Fibroblast of skin of abdomen (primary cell): ENCODE data around the gene SMURF1.

Source experiments
- DNase-seq: peaks from one replicate; pipeline ENCODE4 v3.0.0-alpha.2; 2013

SMURF1 gene

DNA sequence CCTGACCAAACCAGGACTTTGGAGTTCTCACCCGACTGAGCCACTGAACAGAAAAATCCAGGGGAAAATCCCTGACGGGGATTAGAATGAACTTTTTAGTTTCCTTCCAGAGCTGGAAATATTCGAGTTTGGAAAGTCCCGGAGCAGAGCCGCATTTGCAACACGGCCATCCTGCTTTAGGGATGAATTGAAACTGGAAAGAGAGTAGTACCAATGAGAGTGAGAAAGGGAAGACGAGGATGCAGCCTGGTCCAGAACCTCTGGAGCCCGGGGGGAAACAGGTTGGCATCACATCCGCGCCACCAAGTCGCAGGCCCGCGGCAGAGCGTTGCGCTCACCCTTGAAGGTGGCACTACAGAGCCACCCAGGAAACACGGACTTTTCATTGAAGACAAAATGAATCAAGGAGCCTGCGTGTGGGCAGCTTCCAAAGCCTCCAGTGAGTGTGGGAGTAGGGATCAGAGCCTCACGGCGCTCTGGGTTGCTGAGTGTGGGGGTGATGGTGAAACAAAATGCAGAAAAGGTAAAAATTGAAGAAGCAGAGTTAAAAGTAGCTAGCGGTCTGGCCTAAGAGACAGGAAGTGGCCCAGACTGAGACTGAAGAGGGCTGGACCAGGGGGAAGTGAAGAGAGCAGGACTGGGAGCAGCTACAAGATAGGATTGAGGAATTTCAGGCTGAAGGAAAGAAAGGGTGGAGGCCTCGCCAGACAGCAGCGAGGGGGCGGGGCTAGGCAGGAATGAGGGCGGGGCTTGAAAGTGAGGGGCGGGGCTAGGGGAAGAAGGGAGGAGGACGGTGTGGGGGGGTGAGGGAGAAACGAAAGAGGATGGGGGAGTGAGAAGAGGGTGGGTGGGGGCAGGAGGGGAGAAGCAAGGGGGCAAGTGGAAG lies 1.8 kb downstream of the SMURF1 start:
- peak; percentile 92 for DNase-seq

DNA sequence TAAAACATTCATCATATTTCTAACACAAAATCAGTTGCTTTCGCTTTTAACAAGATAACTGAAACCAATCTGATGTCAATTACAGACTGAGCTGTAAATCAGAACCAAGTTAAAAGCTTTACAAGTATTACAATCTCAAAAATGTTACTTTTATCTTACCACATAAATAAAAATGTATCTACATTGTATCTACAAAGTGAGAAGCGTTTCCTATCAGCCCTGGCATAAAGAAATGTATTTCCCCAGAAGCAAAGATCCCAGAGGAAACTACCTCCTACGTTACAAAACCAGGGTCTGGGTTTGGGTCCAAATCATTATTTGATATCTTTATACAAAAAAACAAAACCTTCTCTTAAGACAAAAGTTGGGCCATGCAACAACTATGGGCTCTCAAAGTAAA lies 2.6 kb downstream of the SMURF1 start:
- no peak for DNase-seq

DNA sequence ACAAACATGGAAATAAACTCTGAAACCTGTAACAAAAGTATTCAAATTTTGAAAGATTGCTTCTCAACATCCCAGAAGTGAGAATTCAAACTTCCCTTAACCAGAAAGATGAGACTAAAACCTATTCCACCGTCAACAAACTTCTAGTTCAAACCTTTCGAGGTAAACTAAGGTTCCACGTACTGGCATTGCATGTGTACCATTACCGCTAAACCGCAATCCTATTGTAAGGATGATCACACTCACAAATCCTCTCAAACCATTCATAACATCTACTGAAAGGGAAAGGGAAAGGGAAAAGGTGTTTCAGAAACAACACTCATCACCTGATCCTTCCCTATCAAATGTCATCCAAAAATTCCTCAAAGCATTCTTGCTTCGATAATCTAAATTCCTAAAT lies 3.1 kb downstream of the SMURF1 start:
- no peak for DNase-seq

DNA sequence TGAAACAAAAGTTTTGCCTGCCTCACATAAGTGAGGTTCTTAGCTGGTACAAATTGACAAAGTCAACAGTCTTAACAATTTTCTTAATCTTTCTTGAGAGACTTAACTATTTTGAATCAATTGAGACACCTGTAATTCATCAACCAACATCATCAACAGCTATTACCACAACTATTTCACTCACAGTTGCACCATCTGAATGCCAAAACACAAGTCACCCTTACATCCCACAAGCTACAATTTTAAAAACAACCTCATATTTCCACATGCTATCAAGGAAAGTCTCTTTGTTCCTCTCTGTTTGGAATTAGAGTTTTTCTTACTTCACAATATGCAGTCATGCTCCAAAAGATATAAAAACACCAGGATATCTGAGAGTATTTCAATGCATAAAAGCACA lies 4.9 kb downstream of the SMURF1 start:
- peak; percentile 72 for DNase-seq

DNA sequence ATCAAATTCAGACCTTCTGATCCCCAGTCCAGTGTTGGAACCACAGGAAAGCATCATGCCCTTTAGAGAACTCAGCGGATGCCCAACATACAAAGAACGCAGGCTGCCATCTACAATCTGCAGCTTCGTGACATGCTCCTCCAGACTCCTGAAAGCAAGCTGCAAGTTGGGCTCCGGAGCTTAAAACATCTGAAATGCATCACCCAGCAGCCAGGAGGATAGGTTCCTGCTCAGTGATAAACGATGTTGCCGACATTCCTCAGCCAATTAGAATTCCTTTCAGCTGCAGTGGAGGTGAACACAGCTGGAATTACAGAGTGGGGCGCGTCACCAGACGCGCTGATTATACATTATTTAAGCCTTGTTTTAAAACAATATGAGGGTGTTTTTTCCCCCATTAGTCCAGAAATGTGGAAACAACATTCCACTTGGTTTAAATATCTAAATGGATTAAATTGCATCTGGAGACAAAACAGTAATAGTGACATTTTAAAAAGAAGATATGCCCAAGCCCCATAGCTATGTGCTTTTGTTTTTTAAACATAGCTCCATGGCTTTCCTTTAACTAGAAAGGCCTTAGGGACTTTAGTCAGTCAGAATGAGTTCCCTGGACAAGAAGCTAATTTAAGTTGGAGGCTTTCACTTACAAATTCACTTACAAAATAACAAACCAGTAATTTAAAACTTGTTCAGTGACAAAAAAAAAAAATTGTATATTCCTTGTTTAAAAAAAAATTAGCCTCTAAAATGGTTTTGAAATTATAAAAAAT lies 6.3 kb downstream of the SMURF1 start:
- DNase-seq = peak; percentile 93

DNA sequence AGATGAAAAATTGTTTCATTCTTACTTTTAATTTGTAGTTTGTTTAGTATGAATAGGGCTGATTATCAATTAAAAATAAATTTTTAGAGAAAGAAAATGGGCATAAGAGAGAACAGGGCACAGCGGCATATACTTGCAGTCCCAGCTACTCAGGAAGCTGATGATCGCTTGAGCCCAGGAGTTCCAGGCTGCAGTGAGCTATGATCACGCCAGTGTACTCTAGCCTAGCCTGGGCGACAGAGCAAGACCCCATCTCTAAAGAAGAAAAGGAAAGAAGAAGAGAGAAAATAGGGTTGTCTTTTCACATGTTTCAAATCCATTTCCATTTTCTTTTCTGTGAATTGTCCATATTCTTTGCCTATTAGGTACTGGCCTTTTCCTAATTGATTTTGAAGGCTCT lies 8.0 kb downstream of the SMURF1 start:
- DNase-seq = no peak

DNA sequence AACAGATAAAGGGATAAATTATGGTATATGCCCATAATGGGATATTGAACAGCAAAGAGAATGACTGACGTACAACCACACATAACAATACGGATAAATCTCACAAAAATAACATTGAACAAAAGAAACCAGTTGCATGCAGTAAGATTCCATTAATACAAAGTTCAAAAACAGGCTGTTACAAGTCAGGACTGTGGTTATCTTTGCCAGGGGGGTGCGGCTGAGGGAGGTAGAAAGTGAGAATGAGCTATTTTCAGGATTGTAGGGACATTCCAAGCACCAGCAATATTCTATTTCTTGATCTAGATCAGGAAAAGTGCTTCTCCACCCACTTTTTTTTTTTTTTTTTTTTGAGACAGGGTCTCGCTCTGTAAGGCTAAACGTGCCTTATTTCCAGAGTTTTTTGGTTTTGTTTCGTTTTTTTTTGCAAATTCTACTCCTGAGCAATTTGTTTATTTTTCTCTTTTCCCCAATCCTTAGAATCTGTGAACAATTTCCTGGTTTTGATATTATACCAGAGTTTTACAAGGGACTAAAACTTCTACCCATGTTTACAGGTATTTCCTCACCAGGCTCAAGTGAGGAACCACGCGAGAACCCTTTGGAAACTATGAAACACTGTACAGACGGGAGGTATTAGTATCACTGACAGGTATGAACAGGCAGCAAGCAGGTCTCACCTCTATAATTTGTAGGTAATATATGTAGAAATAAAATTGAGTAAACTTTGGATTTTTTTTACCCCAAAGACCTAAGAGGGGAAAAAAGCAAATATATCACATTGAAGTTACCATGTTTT lies 9.9 kb downstream of the SMURF1 start:
- DNase-seq = no peak

DNA sequence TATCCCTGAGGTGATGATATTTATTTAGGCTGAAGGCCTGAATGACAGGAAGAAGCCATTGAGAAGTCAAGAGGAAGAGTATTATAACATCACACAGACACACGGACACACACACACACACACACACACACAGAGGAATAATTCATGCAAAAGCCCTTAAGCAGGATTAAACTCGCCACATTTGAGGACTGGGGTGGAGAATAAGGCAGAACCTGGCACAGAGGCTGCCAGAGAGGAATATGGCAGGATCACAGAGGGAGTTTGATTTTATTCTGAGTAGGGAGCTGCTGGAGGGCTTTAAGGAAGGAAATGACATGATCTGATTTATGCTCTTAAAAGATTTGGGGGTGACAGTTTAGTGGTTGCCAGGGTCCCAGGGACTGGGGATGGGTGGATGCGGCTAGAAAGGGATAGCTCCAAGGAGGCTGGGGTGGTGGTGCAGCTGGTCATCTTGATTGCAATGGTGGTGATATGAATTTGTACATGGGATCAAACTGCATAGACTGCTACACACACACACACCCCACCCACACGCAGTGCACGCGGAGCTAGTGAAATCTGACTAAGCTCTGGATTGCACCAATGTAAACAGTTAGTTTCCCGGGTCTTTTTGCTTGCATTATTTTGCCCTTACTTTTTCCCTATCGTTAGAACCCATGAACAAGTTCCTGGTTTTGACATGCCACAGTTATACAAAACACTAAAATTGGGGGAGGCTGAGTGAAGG lies 11.2 kb downstream of the SMURF1 start:
- no peak for DNase-seq

DNA sequence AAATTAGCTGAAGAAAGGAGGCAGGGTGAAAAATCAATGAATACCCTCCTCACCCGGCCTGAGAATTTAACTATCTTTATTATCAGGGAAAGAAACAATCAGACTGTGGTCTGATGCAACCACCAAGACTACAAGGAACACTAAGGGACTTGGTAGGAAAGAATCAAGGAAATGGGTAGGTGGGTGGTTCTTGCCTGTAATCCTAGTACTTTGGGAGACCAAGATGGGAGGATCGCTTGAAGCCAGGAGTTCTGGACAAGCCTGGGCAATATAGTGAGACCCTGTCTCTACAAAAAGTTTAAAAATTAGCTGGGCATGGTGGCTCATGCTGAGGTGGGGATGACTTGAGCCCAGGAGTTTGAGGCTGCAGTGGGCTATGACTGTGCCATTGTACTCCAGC lies 12.6 kb downstream of the SMURF1 start:
- no peak for DNase-seq

DNA sequence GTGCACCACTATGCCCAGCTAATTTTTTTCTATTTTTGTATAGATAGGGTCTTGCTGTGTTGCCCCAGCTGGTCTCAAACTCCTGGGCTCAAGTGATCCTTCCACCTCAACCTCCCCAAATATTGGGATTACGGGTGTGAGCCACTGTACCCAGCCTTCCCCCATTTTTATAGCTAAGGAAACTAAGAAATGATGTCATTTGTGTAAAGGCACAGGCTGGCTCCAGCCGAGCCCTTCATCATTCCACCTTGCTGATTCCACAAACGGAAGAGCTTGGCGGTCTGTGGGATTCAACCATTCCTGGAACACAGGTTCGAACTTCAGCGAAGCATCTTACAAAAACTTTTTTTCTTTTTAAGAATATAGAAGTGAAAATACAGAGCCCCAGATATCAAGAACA lies 14.4 kb downstream of the SMURF1 start:
- DNase-seq = no peak

DNA sequence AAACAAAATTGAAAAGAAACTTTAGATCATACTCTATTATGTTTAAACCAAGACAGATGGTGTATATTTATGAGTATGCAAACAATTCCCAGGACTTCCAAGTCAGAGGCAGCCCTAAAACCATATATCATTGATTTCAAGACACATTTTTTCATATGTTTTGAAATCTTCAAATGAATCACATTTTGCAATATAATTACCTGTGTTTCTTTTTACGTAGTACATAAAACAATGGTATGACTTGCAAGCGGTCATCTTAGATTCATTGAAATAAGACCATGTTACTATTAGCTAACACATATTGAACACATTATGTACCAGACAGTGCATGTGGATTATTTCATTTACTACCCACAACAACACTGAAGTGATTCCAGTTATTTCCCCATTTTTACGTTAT lies 14.9 kb downstream of the SMURF1 start:
- DNase-seq = peak; percentile 50

DNA sequence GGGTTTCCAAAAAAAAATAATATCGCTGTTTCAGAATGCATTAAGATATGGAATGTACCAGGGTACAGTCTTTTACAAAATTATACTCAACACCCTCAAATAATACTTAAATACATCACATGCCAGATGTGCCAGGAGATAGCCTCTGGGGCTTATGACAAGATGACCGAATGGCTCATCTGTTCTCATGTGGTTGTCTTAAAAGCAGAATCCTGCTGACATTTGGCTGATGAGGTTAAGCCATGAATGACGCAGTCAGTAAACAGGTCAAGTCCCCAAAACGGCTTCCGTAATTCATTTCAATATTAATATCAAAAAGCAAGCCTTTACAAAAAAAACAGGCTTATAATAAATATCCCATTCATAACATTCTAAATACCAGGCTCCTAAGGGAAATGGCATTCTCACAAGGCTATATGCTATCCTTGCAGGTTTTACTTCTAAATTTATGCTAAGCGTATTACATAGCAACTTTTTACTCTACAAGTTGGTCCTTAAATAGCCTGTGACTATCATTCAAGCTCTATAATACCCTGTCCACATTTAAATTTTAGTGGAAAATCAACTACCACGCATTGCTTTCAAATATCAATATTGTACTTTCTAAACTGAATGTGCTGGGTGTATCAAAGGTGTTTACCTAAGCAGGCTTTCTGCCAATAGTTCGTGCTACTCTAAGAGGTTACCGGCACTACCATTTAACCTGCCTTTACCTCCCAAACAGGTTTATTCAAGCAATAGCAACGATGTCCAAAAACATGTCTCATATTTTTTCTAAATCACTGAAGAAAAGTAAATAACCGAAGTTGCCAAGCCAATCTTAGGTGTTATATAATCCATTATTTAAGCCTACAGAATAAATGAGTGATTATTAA lies 15.6 kb downstream of the SMURF1 start:
- DNase-seq = no peak

DNA sequence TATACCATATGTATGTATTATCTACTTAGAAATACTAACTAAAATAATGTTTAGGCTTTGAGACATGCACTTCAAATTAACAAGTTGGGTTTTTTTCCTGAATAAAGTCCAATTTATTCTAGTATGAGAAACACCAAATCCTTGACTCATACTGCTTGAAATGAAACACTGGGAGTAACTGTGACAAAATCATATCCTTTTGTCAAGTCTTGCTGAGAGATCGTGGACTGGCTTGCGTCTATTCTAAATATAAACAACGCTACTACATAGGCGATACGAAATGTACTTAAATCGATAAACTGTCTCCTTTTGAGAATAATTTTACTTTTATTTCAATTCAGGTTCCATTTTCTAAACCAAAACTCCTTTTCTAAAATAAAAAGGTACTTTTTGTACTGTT lies 16.3 kb downstream of the SMURF1 start:
- DNase-seq = peak; percentile 52

DNA sequence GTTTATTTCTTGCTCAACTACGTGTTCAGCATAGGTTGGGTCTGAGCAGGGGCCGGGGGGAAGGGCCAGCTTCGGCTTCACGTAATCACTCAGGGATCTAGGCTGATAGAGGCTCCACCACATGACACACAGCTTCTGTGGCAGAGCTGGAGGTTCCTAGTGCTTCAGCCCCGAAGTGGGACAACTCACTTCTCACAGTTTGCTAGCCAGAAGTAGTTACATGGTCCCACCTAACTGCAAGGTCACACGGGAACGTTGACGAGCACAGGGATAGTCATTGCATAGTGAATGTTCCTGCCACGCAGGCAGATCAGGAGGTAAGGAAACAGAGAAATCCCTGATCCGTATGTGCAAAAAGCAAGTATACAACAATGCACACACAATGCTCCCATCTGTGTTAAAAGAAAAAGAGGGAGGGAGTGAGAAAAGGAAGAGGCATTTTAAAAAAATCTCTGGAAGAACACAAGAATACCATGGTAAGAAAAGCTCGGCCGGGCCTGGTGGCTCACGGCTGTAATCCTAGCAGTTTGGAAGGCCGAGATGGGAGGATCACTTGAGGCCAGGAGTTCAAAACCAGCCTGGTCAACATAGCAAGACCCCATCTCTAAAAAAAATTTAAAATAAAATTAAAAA lies 16.9 kb downstream of the SMURF1 start:
- DNase-seq = peak; percentile 47

DNA sequence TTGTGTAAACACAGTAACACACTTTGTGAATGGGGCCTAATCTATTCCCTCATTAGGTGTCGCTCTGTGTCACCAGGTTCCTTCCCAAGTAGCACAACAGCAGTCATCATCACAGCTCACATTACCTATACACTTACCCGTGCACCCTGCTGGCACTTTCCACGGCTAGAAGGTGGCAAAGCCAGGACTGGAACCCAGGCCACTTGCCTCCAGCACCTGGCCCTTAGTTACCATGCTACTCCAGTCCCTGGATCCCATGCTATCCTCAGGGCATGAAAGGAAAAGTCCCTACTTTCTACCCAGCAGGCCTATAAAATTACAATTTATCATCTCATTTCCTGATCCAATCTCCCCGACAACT lies 18.4 kb downstream of the SMURF1 start:
- no peak for DNase-seq

DNA sequence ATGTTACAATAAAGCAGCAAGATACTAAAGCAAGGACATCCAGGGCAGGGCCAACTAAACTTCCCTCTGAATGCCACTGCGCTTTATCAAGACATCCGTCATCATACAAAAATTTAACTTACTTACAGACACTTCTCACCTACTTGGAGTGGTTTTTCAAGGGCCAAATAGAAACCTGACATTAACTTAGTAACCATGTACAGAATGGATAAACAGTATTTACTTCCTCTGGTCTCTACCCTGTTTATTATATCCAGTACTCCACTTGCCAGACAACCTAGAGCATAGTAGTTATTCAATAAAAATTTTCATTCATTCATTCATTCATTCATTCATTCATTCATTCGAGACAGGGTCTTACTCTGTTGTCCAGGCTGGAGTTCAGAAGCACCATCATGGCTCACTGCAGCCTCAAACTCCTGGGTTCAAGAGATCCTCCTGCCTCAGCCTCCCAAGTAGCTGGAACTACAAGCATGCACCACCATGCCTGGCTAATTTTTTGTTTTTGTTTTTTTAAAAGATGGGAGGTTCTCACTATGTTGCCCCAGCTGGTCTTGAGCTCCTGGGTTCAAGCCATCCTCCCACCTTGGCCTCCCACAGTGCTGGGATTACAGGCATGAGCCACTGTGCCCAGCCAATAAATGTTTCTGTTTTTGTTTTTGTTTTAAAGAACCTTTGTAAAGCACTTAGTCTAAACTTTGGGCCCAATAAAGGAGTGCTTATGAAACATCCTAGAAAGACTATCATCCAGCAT lies 19.0 kb downstream of the SMURF1 start:
- DNase-seq = no peak

DNA sequence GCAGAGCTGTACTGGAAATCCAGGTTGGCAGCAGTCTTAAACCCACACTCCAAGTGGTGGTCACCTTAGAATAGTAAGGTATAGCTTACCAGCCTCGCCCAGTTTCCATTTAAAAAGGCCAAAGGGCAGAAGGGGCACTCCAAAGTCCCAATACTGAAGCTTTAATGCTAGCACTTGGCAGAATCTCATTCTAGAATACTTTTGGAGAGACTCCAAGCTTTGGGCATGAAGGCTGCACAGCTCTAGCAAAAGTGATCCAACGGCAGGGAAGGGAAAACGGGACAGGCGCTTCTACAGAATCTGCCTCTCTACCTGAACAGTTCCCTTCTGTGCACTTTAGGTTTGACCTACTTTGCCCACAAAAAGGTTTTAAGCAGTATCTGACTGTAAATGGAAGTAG lies 19.7 kb downstream of the SMURF1 start:
- DNase-seq = no peak

DNA sequence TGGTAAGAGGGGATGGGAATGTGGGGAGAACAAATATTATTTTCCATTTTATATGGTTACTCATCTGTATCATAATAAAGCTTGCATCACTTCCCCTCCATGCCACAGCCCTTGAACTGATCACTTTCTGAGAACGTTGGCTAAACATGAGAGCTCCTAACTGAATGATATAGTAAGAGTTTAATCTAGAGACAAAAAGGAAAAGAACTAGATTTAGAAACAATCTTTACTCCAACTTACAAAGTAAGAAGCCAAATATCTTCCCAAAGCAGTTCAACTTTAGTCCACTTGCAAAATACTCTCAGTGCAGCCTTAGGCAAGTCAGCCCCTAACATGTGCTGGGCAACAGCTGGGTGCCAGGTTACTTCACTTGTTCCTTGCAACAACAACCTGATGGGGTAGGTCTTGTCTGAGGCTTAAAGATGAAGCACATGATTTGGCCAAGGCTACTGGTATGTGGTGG lies 20.3 kb downstream of the SMURF1 start:
- no peak for DNase-seq

DNA sequence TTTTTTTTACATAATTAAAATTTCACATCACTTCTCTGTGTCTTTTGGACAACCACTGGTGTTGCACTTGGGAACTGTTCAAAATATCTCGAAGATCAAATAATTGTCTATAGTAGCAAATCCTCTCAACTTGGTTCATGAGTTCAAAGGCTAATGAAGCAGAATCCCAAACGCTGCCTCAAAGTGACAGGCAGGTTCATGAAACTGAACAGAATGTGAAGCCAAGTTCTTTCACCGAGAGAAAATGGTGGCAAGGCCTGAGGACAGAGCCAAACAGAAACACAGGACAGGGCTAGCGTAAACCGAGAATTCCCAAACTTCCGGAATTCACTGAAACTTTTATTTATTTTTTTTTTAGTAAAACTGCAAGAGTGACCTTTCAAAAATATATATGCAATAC lies 21.1 kb downstream of the SMURF1 start:
- no peak for DNase-seq

DNA sequence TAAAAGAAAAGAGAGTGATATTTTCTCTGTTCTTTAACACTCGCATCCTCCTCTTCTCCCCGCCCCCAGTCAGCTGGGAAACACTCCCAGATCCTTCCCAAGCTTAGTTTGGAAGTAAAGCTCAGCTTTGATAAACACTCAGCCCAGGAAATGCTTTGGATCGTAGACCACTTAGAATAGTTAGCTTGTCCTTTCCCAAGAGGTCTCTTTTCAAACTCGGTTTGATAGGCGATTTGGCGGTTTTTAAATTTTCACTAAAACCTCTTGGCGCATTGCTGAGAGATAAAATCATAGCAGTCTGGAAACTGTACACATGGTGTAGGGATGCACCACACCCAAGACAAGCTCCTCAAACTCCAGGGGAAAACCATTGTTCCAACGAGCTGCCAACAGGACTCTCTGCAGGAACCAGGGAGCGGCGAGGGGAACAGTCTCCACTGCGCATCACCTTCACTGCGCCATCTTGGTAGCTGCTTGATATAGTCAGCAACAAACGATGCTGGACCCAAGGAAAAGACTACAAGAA lies 22.3 kb downstream of the SMURF1 start:
- DNase-seq = peak; percentile 90
